ENCODE results near the gene MBOAT2.

DNA sequence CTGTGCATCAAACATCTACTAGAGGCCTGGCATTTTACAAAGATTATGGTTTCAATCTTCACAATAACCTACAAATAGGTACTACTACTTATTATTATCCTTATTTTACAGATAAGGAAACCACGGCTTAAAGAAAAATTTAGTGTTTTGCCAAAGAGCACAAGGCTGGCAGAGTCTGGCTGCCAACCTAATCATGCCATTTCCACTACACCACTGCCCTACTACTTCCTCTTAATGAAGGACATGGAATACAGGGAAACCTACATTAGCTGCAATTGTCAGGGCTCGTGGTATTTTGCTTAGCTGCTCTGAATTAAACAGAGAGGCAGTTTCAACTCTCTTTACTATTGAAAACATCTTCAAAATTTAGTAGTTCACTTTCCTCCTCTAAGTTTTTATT, 5.9 kb downstream of the MBOAT2 start:
- TF ChIP-seq, protein P1, sequence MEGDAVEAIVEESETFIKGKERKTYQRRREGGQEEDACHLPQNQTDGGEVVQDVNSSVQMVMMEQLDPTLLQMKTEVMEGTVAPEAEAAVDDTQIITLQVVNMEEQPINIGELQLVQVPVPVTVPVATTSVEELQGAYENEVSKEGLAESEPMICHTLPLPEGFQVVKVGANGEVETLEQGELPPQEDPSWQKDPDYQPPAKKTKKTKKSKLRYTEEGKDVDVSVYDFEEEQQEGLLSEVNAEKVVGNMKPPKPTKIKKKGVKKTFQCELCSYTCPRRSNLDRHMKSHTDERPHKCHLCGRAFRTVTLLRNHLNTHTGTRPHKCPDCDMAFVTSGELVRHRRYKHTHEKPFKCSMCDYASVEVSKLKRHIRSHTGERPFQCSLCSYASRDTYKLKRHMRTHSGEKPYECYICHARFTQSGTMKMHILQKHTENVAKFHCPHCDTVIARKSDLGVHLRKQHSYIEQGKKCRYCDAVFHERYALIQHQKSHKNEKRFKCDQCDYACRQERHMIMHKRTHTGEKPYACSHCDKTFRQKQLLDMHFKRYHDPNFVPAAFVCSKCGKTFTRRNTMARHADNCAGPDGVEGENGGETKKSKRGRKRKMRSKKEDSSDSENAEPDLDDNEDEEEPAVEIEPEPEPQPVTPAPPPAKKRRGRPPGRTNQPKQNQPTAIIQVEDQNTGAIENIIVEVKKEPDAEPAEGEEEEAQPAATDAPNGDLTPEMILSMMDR (conservative IDR thresholded peaks at IDR 0.05 in 1 of 2, IDR thresholded peaks at IDR 0.05 in 1 of 2; ENCODE audit: extremely low read depth in 1 of 2, insufficient read depth in 1 of 2, low read depth in 1 of 2, low read length in 2 of 2) = no peak
- TF ChIP-seq EZH2 (IDR thresholded peaks at IDR 0.05; ENCODE audit: borderline replicate concordance, low read length) = no peak
